ENCODE measurements around the gene ALDH9A1.

The ALDH9A1 gene

DNA sequence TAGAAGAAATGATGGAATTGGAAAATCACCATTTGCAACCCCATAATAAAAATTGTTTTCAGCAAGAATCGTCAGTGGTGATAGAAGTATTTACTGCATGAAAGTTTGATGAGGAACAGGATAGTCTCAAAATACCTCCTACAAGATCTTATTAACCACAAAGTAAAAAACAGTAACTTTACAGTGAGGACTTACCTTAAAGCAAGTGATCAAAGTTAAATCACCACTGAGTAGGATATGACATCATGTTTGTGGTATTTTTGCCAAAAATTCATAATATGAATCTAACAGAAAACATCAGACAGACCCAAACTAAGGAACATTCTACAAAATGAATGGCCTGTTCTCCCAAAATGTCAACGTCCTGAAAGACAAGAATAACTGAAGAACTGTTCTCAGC lies 19.9 kb downstream of the ALDH9A1 start:
- no peak for TF ChIP-seq GLIS3 (CRISPR knock-in tag; IDR thresholded peaks at IDR 0.05)
- no peak for TF ChIP-seq ISL1 (CRISPR knock-in tag; IDR thresholded peaks at IDR 0.05)
- TF ChIP-seq PATZ1 (CRISPR knock-in tag; IDR thresholded peaks at IDR 0.05; ENCODE audit: borderline replicate concordance) = no peak
- no peak for TF ChIP-seq PPARA (CRISPR knock-in tag; IDR thresholded peaks at IDR 0.05; ENCODE audit: borderline replicate concordance)
- no peak for TF ChIP-seq CSDC2 (CRISPR knock-in tag; IDR thresholded peaks at IDR 0.05)
- no peak for TF ChIP-seq OSR1 (CRISPR knock-in tag; IDR thresholded peaks at IDR 0.05)
- peak; percentile 27; the same call in 2 of the 3 replicates for ATAC-seq

- no peak for ATAC-seq
- no peak for TF ChIP-seq ZNF70 (CRISPR knock-in tag; IDR thresholded peaks at IDR 0.05)
- no peak for TF ChIP-seq ISL1 (CRISPR knock-in tag; IDR thresholded peaks at IDR 0.05)
- no peak for TF ChIP-seq BACH2 (CRISPR knock-in tag; IDR thresholded peaks at IDR 0.05; ENCODE audit: borderline replicate concordance)
- TF ChIP-seq, protein P1, sequence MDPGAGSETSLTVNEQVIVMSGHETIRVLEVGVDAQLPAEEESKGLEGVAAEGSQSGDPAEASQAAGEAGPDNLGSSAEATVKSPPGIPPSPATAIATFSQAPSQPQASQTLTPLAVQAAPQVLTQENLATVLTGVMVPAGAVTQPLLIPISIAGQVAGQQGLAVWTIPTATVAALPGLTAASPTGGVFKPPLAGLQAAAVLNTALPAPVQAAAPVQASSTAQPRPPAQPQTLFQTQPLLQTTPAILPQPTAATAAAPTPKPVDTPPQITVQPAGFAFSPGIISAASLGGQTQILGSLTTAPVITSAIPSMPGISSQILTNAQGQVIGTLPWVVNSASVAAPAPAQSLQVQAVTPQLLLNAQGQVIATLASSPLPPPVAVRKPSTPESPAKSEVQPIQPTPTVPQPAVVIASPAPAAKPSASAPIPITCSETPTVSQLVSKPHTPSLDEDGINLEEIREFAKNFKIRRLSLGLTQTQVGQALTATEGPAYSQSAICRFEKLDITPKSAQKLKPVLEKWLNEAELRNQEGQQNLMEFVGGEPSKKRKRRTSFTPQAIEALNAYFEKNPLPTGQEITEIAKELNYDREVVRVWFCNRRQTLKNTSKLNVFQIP (CRISPR knock-in tag; IDR thresholded peaks at IDR 0.05; ENCODE audit: borderline replicate concordance, low read depth) = no peak
- no peak for TF ChIP-seq TCF4 (CRISPR knock-in tag; IDR thresholded peaks at IDR 0.05; ENCODE audit: borderline replicate concordance)
- no peak for TF ChIP-seq ZFP3 (CRISPR knock-in tag; IDR thresholded peaks at IDR 0.05)
- no peak for TF ChIP-seq GLIS3 (CRISPR knock-in tag; IDR thresholded peaks at IDR 0.05)
- TF ChIP-seq ZC3H10 (CRISPR knock-in tag; IDR thresholded peaks at IDR 0.05) = no peak
- no peak for TF ChIP-seq ARNTL (CRISPR knock-in tag; IDR thresholded peaks at IDR 0.05; ENCODE audit: borderline replicate concordance, low read depth)
- no peak for TF ChIP-seq ESRRG (CRISPR knock-in tag; IDR thresholded peaks at IDR 0.05)
- no peak for TF ChIP-seq RARB (CRISPR knock-in tag; IDR thresholded peaks at IDR 0.05)
- no peak for TF ChIP-seq SNAI2 (CRISPR knock-in tag; IDR thresholded peaks at IDR 0.05)
- no peak for TF ChIP-seq ZFP30 (CRISPR knock-in tag; IDR thresholded peaks at IDR 0.05)
- no peak for TF ChIP-seq ZNF8 (CRISPR knock-in tag; IDR thresholded peaks at IDR 0.05)
- no peak for TF ChIP-seq CREB5 (CRISPR knock-in tag; IDR thresholded peaks at IDR 0.05; ENCODE audit: low read depth)
- no peak for TF ChIP-seq CSDC2 (CRISPR knock-in tag; IDR thresholded peaks at IDR 0.05)
Measured at GRCh38 chr1:165675794-165676193, 22.6 kb downstream of the ALDH9A1 start.

- ATAC-seq = no peak
- TF ChIP-seq ZFP30 (CRISPR knock-in tag; IDR thresholded peaks at IDR 0.05) = no peak
- no peak for TF ChIP-seq CSRNP3 (CRISPR knock-in tag; IDR thresholded peaks at IDR 0.05)
- TF ChIP-seq, protein P1 (CRISPR knock-in tag; IDR thresholded peaks at IDR 0.05; ENCODE audit: borderline replicate concordance, low read depth) = no peak
- no peak for TF ChIP-seq TOX (CRISPR knock-in tag; IDR thresholded peaks at IDR 0.05; ENCODE audit: borderline replicate concordance)
- TF ChIP-seq BACH2 (CRISPR knock-in tag; IDR thresholded peaks at IDR 0.05; ENCODE audit: borderline replicate concordance) = no peak
- no peak for TF ChIP-seq PPARA (CRISPR knock-in tag; IDR thresholded peaks at IDR 0.05; ENCODE audit: borderline replicate concordance)
- TF ChIP-seq GLIS3 (CRISPR knock-in tag; IDR thresholded peaks at IDR 0.05) = no peak
- TF ChIP-seq CREB5 (CRISPR knock-in tag; IDR thresholded peaks at IDR 0.05; ENCODE audit: low read depth) = no peak
- TF ChIP-seq ISL1 (CRISPR knock-in tag; IDR thresholded peaks at IDR 0.05) = no peak
- no peak for TF ChIP-seq ESRRG (CRISPR knock-in tag; IDR thresholded peaks at IDR 0.05)
Measured at GRCh38 chr1:165674599-165674998, 23.8 kb downstream of the ALDH9A1 start.
